ENCODE data around the gene PRKG1. TPM values are rescaled to one million over a fixed set of nuclear protein-coding genes. Genes with fewer than 3 reads are reported as not detected.
A peak's percentile ranks its signal among the peaks of the same experiment; 100 is the strongest.

Gene PRKG1
- total RNA-seq, 2 donors from 2014 or later = 0.42 TPM; not detected in 1

GRCh38 chr10:51808187-51808586 lies 733.9 kb downstream of the PRKG1 start:
- H3K36me3 Mint-ChIP-seq (ENCODE audit: low read depth) = no peaks in the 10 kb centered on the region
- ATAC-seq (replicated peaks) = no peak
- H3K27me3 Mint-ChIP-seq = peaks cover 6% of the 10 kb centered on the region
- H3K4me3 Mint-ChIP-seq = no peak overlapping the region
- no peak overlapping the region for H3K27ac Mint-ChIP-seq
- H3K9me3 Mint-ChIP-seq = no peaks in the 10 kb centered on the region
- no peaks in the 10 kb centered on the region for H3K4me1 Mint-ChIP-seq

GRCh38 chr10:51815723-51816122 lies 741.4 kb downstream of the PRKG1 start:
- Mint-ChIP-seq H3K4me1 (no peaks in the 10 kb centered on the region), H3K27ac (no peak overlapping the region), H3K36me3 (ENCODE audit: low read depth) (no peaks in the 10 kb centered on the region), H3K27me3 (peaks cover 5% of the 10 kb centered on the region), H3K9me3 (no peaks in the 10 kb centered on the region), H3K4me3 (no peak overlapping the region)
- no peak for ATAC-seq (replicated peaks)

- peaks cover 5% of the 10 kb centered on the region for H3K27me3 Mint-ChIP-seq
- no peak for ATAC-seq (replicated peaks)
Measured at GRCh38 chr10:51821045-51821444, 746.8 kb downstream of the PRKG1 start.

GRCh38 chr10:51821745-51822144 lies 747.5 kb downstream of the PRKG1 start:
- Mint-ChIP-seq H3K9me3 (no peaks in the 10 kb centered on the region), H3K27ac (no peak overlapping the region), H3K36me3 (ENCODE audit: low read depth) (no peaks in the 10 kb centered on the region)

More at GRCh38 chr10:51821045-51821444, 746.8 kb downstream of the PRKG1 start:
- Mint-ChIP-seq H3K4me3 (no peak overlapping the region), H3K4me1 (no peaks in the 10 kb centered on the region), H3K9me3 (no peaks in the 10 kb centered on the region), H3K27ac (no peak overlapping the region), H3K36me3 (ENCODE audit: low read depth) (no peaks in the 10 kb centered on the region)

GRCh38 chr10:51832652-51833383 lies 758.5 kb downstream of the PRKG1 start:
- Mint-ChIP-seq H3K36me3 (ENCODE audit: low read depth) (no peaks in the 10 kb centered on the region), H3K4me3 (no peak overlapping the region), H3K4me1 (no peaks in the 10 kb centered on the region), H3K27ac (peak overlapping the region; percentile 2), H3K9me3 (peaks cover 4% of the 10 kb centered on the region), H3K27me3 (peaks cover 4% of the 10 kb centered on the region)
- peak; percentile 98 for ATAC-seq (replicated peaks)

More at GRCh38 chr10:51821745-51822144, 747.5 kb downstream of the PRKG1 start:
- ATAC-seq (replicated peaks) = no peak
- no peak overlapping the region for H3K4me3 Mint-ChIP-seq
- H3K4me1 Mint-ChIP-seq = no peaks in the 10 kb centered on the region
- H3K27me3 Mint-ChIP-seq = peaks cover 5% of the 10 kb centered on the region

- Mint-ChIP-seq H3K27ac (no peak overlapping the region), H3K4me3 (no peak overlapping the region), H3K9me3 (no peaks in the 10 kb centered on the region), H3K4me1 (no peaks in the 10 kb centered on the region), H3K36me3 (ENCODE audit: low read depth) (no peaks in the 10 kb centered on the region), H3K27me3 (no peaks in the 10 kb centered on the region)
- ATAC-seq (replicated peaks) = no peak
Measured at GRCh38 chr10:51834548-51834947, 760.3 kb downstream of the PRKG1 start.

GRCh38 chr10:51838471-51838870 lies 764.2 kb downstream of the PRKG1 start:
- Mint-ChIP-seq H3K4me1 (no peaks in the 10 kb centered on the region), H3K27me3 (no peaks in the 10 kb centered on the region), H3K27ac (no peak overlapping the region), H3K4me3 (no peak overlapping the region), H3K9me3 (no peaks in the 10 kb centered on the region), H3K36me3 (ENCODE audit: low read depth) (no peaks in the 10 kb centered on the region)
- ATAC-seq (replicated peaks) = no peak

GRCh38 chr10:51843966-51844365 lies 769.7 kb downstream of the PRKG1 start:
- Mint-ChIP-seq H3K27ac (no peak overlapping the region), H3K4me1 (no peaks in the 10 kb centered on the region), H3K27me3 (no peaks in the 10 kb centered on the region), H3K4me3 (no peak overlapping the region), H3K36me3 (ENCODE audit: low read depth) (no peaks in the 10 kb centered on the region), H3K9me3 (no peaks in the 10 kb centered on the region)
- ATAC-seq (replicated peaks) = no peak

GRCh38 chr10:51846856-51847506 lies 772.7 kb downstream of the PRKG1 start:
- Mint-ChIP-seq H3K27ac (no peak overlapping the region), H3K9me3 (no peaks in the 10 kb centered on the region), H3K4me1 (no peaks in the 10 kb centered on the region), H3K27me3 (peaks cover 4% of the 10 kb centered on the region), H3K36me3 (ENCODE audit: low read depth) (no peaks in the 10 kb centered on the region), H3K4me3 (no peak overlapping the region)
- ATAC-seq (replicated peaks) = no peak

GRCh38 chr10:51852297-51852696 lies 778.0 kb downstream of the PRKG1 start:
- H3K9me3 Mint-ChIP-seq = no peaks in the 10 kb centered on the region
- no peak overlapping the region for H3K27ac Mint-ChIP-seq
- no peaks in the 10 kb centered on the region for H3K36me3 Mint-ChIP-seq (ENCODE audit: low read depth)
- no peaks in the 10 kb centered on the region for H3K4me1 Mint-ChIP-seq
- H3K27me3 Mint-ChIP-seq = peaks cover 7% of the 10 kb centered on the region
- no peak for ATAC-seq (replicated peaks)
- no peak overlapping the region for H3K4me3 Mint-ChIP-seq

GRCh38 chr10:51857305-51857704 lies 783.0 kb downstream of the PRKG1 start:
- no peaks in the 10 kb centered on the region for H3K9me3 Mint-ChIP-seq
- no peak overlapping the region for H3K27ac Mint-ChIP-seq
- no peaks in the 10 kb centered on the region for H3K36me3 Mint-ChIP-seq (ENCODE audit: low read depth)
- H3K4me1 Mint-ChIP-seq = no peaks in the 10 kb centered on the region
- no peak for ATAC-seq (replicated peaks)
- H3K4me3 Mint-ChIP-seq = no peak overlapping the region
- peaks cover 3% of the 10 kb centered on the region for H3K27me3 Mint-ChIP-seq

GRCh38 chr10:51860257-51860656 lies 786.0 kb downstream of the PRKG1 start:
- no peak overlapping the region for H3K27ac Mint-ChIP-seq
- no peaks in the 10 kb centered on the region for H3K9me3 Mint-ChIP-seq
- H3K36me3 Mint-ChIP-seq (ENCODE audit: low read depth) = no peaks in the 10 kb centered on the region
- H3K4me1 Mint-ChIP-seq = no peaks in the 10 kb centered on the region
- H3K4me3 Mint-ChIP-seq = no peak overlapping the region
- ATAC-seq (replicated peaks) = peak; percentile 48
- H3K27me3 Mint-ChIP-seq = peaks cover 3% of the 10 kb centered on the region

GRCh38 chr10:51861051-51861450 lies 786.8 kb downstream of the PRKG1 start:
- Mint-ChIP-seq H3K4me3 (no peak overlapping the region), H3K4me1 (no peaks in the 10 kb centered on the region), H3K27me3 (peaks cover under 1% of the 10 kb centered on the region), H3K27ac (no peak overlapping the region), H3K9me3 (no peaks in the 10 kb centered on the region), H3K36me3 (ENCODE audit: low read depth) (no peaks in the 10 kb centered on the region)
- ATAC-seq (replicated peaks) = no peak

GRCh38 chr10:51861731-51862130 lies 787.4 kb downstream of the PRKG1 start:
- Mint-ChIP-seq H3K4me3 (no peak overlapping the region), H3K36me3 (ENCODE audit: low read depth) (no peaks in the 10 kb centered on the region), H3K4me1 (no peaks in the 10 kb centered on the region), H3K9me3 (no peaks in the 10 kb centered on the region), H3K27me3 (no peaks in the 10 kb centered on the region), H3K27ac (no peak overlapping the region)
- ATAC-seq (replicated peaks) = no peak

GRCh38 chr10:51862149-51862548 lies 787.9 kb downstream of the PRKG1 start:
- H3K27me3 Mint-ChIP-seq = no peaks in the 10 kb centered on the region
- no peak for ATAC-seq (replicated peaks)
- no peaks in the 10 kb centered on the region for H3K9me3 Mint-ChIP-seq
- H3K36me3 Mint-ChIP-seq (ENCODE audit: low read depth) = no peaks in the 10 kb centered on the region
- H3K4me1 Mint-ChIP-seq = no peaks in the 10 kb centered on the region
- no peak overlapping the region for H3K27ac Mint-ChIP-seq
- no peak overlapping the region for H3K4me3 Mint-ChIP-seq
